ENCODE measurements around the gene CALR.

- TF ChIP-seq ZFP30 (CRISPR knock-in tag; IDR thresholded peaks at IDR 0.05) (no peak), CSDC2 (CRISPR knock-in tag; IDR thresholded peaks at IDR 0.05) (no peak)
- TF ChIP-seq, protein P1, sequence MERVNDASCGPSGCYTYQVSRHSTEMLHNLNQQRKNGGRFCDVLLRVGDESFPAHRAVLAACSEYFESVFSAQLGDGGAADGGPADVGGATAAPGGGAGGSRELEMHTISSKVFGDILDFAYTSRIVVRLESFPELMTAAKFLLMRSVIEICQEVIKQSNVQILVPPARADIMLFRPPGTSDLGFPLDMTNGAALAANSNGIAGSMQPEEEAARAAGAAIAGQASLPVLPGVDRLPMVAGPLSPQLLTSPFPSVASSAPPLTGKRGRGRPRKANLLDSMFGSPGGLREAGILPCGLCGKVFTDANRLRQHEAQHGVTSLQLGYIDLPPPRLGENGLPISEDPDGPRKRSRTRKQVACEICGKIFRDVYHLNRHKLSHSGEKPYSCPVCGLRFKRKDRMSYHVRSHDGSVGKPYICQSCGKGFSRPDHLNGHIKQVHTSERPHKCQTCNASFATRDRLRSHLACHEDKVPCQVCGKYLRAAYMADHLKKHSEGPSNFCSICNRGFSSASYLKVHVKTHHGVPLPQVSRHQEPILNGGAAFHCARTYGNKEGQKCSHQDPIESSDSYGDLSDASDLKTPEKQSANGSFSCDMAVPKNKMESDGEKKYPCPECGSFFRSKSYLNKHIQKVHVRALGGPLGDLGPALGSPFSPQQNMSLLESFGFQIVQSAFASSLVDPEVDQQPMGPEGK (CRISPR knock-in tag; IDR thresholded peaks at IDR 0.05; ENCODE audit: borderline replicate concordance): no peak
- TF ChIP-seq, protein P2, sequence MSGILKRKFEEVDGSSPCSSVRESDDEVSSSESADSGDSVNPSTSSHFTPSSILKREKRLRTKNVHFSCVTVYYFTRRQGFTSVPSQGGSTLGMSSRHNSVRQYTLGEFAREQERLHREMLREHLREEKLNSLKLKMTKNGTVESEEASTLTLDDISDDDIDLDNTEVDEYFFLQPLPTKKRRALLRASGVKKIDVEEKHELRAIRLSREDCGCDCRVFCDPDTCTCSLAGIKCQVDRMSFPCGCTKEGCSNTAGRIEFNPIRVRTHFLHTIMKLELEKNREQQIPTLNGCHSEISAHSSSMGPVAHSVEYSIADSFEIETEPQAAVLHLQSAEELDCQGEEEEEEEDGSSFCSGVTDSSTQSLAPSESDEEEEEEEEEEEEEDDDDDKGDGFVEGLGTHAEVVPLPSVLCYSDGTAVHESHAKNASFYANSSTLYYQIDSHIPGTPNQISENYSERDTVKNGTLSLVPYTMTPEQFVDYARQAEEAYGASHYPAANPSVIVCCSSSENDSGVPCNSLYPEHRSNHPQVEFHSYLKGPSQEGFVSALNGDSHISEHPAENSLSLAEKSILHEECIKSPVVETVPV (CRISPR knock-in tag; IDR thresholded peaks at IDR 0.05): no peak
Observed at GRCh38 chr19:12993562-12993961, 55.2 kb downstream of the CALR start.
